B cell (primary cell): ENCODE results near the gene C1QTNF6. TPM values are rescaled to one million over a fixed set of nuclear protein-coding genes. Genes with fewer than 3 reads are reported as not detected.
"Not testable (repeated sequence)": the region's sequence is repeated elsewhere in the genome, so short reads cannot be mapped to it uniquely, and the experiment has no call there.

ENCODE experiments used
- ATAC-seq: fragments of 200-7000 bp; cut with Tn5 transposase; one replicate; pipeline ENCODE4 v1.10.0; 2021; ENCODE audit warnings: low read depth, mild to moderate bottlenecking, moderate number of reproducible peaks, moderate library complexity
- CTCF ChIA-PET: fragments of 350-600 bp; sonication (Branson Sonifier 250); formaldehyde crosslinking; loops from one replicate; lab custom pipeline; 2021; ENCODE audit warnings: antibody characterized with exemption, inconsistent platforms; lab: Charles Lee
- POLR2A ChIA-PET: fragments of 350-600 bp; sonication (Branson Sonifier 250); formaldehyde crosslinking; loops from one replicate; lab custom pipeline; 2021; ENCODE audit warnings: antibody characterized with exemption; lab: Charles Lee
- DNase-seq: peaks from one replicate; pipeline ENCODE4 v3.0.0; 2013
- H2AFZ ChIP-seq: 2 replicates; pipeline ENCODE4 v1.6.1; 2012; ENCODE audit warnings: mild to moderate bottlenecking, low read depth, low read length; ENCODE audit not compliant: insufficient read depth, poor library complexity, severe bottlenecking
- H3K27ac ChIP-seq, 2 donors: 1 replicate in 1 of 2; 2 replicates in 1 of 2; pipeline ENCODE4 v1.5.1; 2012 to 2013; ENCODE audit warnings: low read length in 2 of 2, mild to moderate bottlenecking in 2 of 2, moderate library complexity in 1 of 2
- H3K27me3 ChIP-seq, 4 experiments: fragments of 200-600 bp in 1 of 4; sonication (generic) in 1 of 4; replicated peaks in 1 of 4; 1 replicate in 2 of 4; 2 replicates in 2 of 4; pipeline versions ENCODE4 v1.6.1 to v1.7.0; 2013 to 2016; ENCODE audit warnings: low read length in 3 of 4, mild to moderate bottlenecking in 2 of 4, mixed read lengths in 1 of 4, moderate library complexity in 1 of 4; ENCODE audit not compliant: insufficient read depth in 4 of 4, control insufficient read depth in 3 of 4; ENCODE audit errors: control extremely low read depth in 1 of 4
- H3K36me3 ChIP-seq, 2 experiments: replicated peaks in 1 of 2; 1 replicate in 1 of 2; 2 replicates in 1 of 2; pipeline versions ENCODE4 v1.6.1 to v1.7.1; 2013; ENCODE audit warnings: low read length in 1 of 2; ENCODE audit not compliant: insufficient read depth in 2 of 2, control insufficient read depth in 1 of 2; ENCODE audit errors: control extremely low read depth in 1 of 2, extremely low read depth in 1 of 2
- H3K4me1 ChIP-seq, 2 donors: fragments of 200-600 bp in 1 of 2; sonication (generic) in 1 of 2; 1 replicate in 1 of 2; 2 replicates in 1 of 2; pipeline versions ENCODE4 v1.5.1 to v1.6.1; 2013 to 2017; ENCODE audit warnings: low read length in 2 of 2; ENCODE audit not compliant: control insufficient read depth in 2 of 2, insufficient read depth in 2 of 2
- H3K4me2 ChIP-seq: replicated peaks from 2 replicates; pipeline ENCODE3; 2012; ENCODE audit warnings: mild to moderate bottlenecking, low read depth, low read length; ENCODE audit not compliant: poor library complexity, severe bottlenecking
- H3K4me3 ChIP-seq, 5 experiments: fragments of 200-600 bp in 1 of 5; sonication (generic) in 1 of 5; 1 replicate in 3 of 5; 2 replicates in 2 of 5; pipeline versions ENCODE4 v1.5.1 to v1.7.0; 2011 to 2016; ENCODE audit warnings: low read length in 4 of 5, mild to moderate bottlenecking in 4 of 5, low read depth in 2 of 5, control low read depth in 1 of 5, moderate library complexity in 1 of 5; ENCODE audit not compliant: insufficient read depth in 1 of 5; ENCODE audit errors: control extremely low read depth in 1 of 5, extremely low read depth in 1 of 5
- H3K79me2 ChIP-seq: fragments of 200-600 bp; sonication (generic); one replicate; pipeline ENCODE4 v1.6.0; 2016; ENCODE audit warnings: low read length; ENCODE audit not compliant: control insufficient read depth, insufficient read depth
- H3K9ac ChIP-seq: fragments of 200-600 bp; sonication (generic); 2 replicates; pipeline ENCODE4 v1.6.1; 2017; ENCODE audit warnings: mild to moderate bottlenecking, low read length, moderate library complexity
- H3K9me3 ChIP-seq, 3 donors: one replicate each; pipeline versions ENCODE4 v1.6.1 to v1.7.1; 2013; ENCODE audit warnings: low read length in 2 of 3; ENCODE audit not compliant: control insufficient read depth in 2 of 3, insufficient read depth in 1 of 3; ENCODE audit errors: control extremely low read depth in 1 of 3
- H4K20me1 ChIP-seq: 2 replicates; pipeline ENCODE4 v1.6.0; 2012; ENCODE audit warnings: mild to moderate bottlenecking, low read length; ENCODE audit not compliant: insufficient read depth, control insufficient read depth, poor library complexity, severe bottlenecking
- H3K27ac Mint-ChIP-seq: one replicate; pipeline ENCODE4 v1.8.0; 2021; ENCODE audit warnings: mixed read lengths
- H3K27me3 Mint-ChIP-seq: one replicate; pipeline ENCODE4 v1.8.0; 2021; ENCODE audit warnings: mixed read lengths
- H3K4me1 Mint-ChIP-seq: one replicate; pipeline ENCODE4 v1.8.0; 2021; ENCODE audit warnings: mixed read lengths
- H3K4me3 Mint-ChIP-seq: one replicate; pipeline ENCODE4 v1.8.0; 2021; ENCODE audit warnings: mixed read lengths
- H3K9me3 Mint-ChIP-seq: one replicate; pipeline ENCODE4 v1.8.0; 2022; ENCODE audit warnings: mixed read lengths; ENCODE audit not compliant: insufficient read depth
- CTCF ChIP-seq: fragments of 200-600 bp; IDR thresholded peaks from one replicate; pipeline ENCODE4 v1.8.0; 2022; ENCODE audit warnings: antibody characterized with exemption, mild to moderate bottlenecking
- EZH2 ChIP-seq: IDR thresholded peaks from 2 replicates; pipeline ENCODE4 v1.6.1; 2012; ENCODE audit warnings: borderline replicate concordance, low read depth, mild to moderate bottlenecking, moderate library complexity, low read length; ENCODE audit not compliant: insufficient read depth, poor library complexity, severe bottlenecking
- WGBS: methylation state at CpG from one replicate; pipeline ENCODE4 v1.1.5; 2013; ENCODE audit warnings: missing lambda C conversion rate; ENCODE audit not compliant: insufficient coverage; 5-methylcytosine and 5-hydroxymethylcytosine counted together
- intact Hi-C: fragments of 100-400 bp; cut with micrococcal nuclease; formaldehyde crosslinking; loops from one replicate; pipeline ENCODE4 v1.10.0; 2022
- polyA plus RNA-seq: library from polyadenylated mRNA; depleted of rRNA; stranded (reverse); fragments of >200 nt; gene quantifications from 2 replicates; pipeline ENCODE4 v1.2.3, GENCODE V29; 2012
- total RNA-seq, 2 donors: library from RNA; stranded (reverse); fragments of 120-200 nt in 1 of 2; gene quantifications; 1 replicate in 1 of 2; 2 replicates in 1 of 2; pipeline versions ENCODE4 v1.2.3 to v1.2.4, GENCODE V29; 2013 to 2022

The C1QTNF6 gene
- total and polyA plus RNA-seq, 2 donors (not counting 1 experiment from before 2014, with no cell fraction given) = 18.5 to 33.9 TPM

- DNase-seq = no peak
- TF ChIP-seq CTCF (no peak), EZH2 (no peak)
- POLR2A ChIA-PET = no interaction called here
Measured at GRCh38 chr22:37233751-37234631, 45.9 kb upstream of the C1QTNF6 start.

GRCh38 chr22:37233371-37233750 lies 45.3 kb upstream of the C1QTNF6 start:
- CTCF ChIA-PET = interaction anchor here (1.0 to 7.2 kb wide), 4 partner anchors 10 to 31 kb away, joined by 3 to 95 read pairs (median 44); partner anchors contain the start of gene RAC2
- Histone ChIP-seq H3K27ac (peak overlapping the region; percentile 5 to 41), H3K36me3 (peaks cover 2 to 93% of the 10 kb centered on the region in 2 experiments), H4K20me1 (peaks cover 58% of the 10 kb centered on the region), H3K79me2 (peaks cover 85% of the 10 kb centered on the region), H3K4me1 (peaks cover 88 to 99% of the 10 kb centered on the region in 2 donors)
- H3K4me3 ChIP-seq, H3K27me3 Mint-ChIP-seq, intact Hi-C loops, H3K9me3 ChIP-seq, H3K9ac ChIP-seq, H3K4me2 ChIP-seq, H2AFZ ChIP-seq, H3K9me3 Mint-ChIP-seq, DNase-seq, POLR2A ChIA-PET, ATAC-seq, H3K27me3 ChIP-seq: not testable (repeated sequence)
- WGBS = 94% methylated on average over 12 of the region's 12 CpGs
- peak overlapping the region; percentile 29 for H3K4me3 Mint-ChIP-seq
- peaks cover 96% of the 10 kb centered on the region for H3K4me1 Mint-ChIP-seq
- peak overlapping the region; percentile 96 for H3K27ac Mint-ChIP-seq

More at GRCh38 chr22:37233751-37234631, 45.9 kb upstream of the C1QTNF6 start:
- Histone ChIP-seq H3K27me3 (no peaks in the 10 kb centered on the region), H3K9me3 (no peaks in the 10 kb centered on the region), H3K27ac (peak overlapping the region; percentile 73 to 86), H3K4me1 (peaks cover 88 to 99% of the 10 kb centered on the region in 2 donors), H3K36me3 (peaks cover 2 to 93% of the 10 kb centered on the region in 2 experiments), H4K20me1 (peaks cover 64% of the 10 kb centered on the region), H3K4me2 (peak overlapping the region; percentile 47), H3K4me3 (no peak overlapping the region), H3K79me2 (peaks cover 85% of the 10 kb centered on the region), H2AFZ (no peak overlapping the region), H3K9ac (no peak overlapping the region)
- Mint-ChIP-seq H3K4me3 (peak overlapping the region; percentile 29), H3K27me3 (no peaks in the 10 kb centered on the region), H3K4me1 (peaks cover 96% of the 10 kb centered on the region), H3K27ac (peak overlapping the region; percentile 96), H3K9me3 (no peaks in the 10 kb centered on the region)
- intact Hi-C loops = no loop called here
- WGBS = 90% methylated on average over 27 of the region's 27 CpGs
- no peak for ATAC-seq
- CTCF ChIA-PET = interaction anchor here (1.0 to 7.2 kb wide), 4 partner anchors 9 to 31 kb away, joined by 3 to 95 read pairs (median 44); partner anchors contain the start of gene RAC2
